Measurements from ENCODE around the gene COG3.

The COG3 gene

GRCh38 chr13:45565331-45565730 lies 100.6 kb downstream of the COG3 start:
- TF ChIP-seq, protein P1, sequence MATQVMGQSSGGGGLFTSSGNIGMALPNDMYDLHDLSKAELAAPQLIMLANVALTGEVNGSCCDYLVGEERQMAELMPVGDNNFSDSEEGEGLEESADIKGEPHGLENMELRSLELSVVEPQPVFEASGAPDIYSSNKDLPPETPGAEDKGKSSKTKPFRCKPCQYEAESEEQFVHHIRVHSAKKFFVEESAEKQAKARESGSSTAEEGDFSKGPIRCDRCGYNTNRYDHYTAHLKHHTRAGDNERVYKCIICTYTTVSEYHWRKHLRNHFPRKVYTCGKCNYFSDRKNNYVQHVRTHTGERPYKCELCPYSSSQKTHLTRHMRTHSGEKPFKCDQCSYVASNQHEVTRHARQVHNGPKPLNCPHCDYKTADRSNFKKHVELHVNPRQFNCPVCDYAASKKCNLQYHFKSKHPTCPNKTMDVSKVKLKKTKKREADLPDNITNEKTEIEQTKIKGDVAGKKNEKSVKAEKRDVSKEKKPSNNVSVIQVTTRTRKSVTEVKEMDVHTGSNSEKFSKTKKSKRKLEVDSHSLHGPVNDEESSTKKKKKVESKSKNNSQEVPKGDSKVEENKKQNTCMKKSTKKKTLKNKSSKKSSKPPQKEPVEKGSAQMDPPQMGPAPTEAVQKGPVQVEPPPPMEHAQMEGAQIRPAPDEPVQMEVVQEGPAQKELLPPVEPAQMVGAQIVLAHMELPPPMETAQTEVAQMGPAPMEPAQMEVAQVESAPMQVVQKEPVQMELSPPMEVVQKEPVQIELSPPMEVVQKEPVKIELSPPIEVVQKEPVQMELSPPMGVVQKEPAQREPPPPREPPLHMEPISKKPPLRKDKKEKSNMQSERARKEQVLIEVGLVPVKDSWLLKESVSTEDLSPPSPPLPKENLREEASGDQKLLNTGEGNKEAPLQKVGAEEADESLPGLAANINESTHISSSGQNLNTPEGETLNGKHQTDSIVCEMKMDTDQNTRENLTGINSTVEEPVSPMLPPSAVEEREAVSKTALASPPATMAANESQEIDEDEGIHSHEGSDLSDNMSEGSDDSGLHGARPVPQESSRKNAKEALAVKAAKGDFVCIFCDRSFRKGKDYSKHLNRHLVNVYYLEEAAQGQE (IDR thresholded peaks at IDR 0.05; ENCODE audit: insufficient replicate concordance, low read depth): no peak
- TF ChIP-seq POLR2AphosphoS5 (IDR thresholded peaks at IDR 0.05; ENCODE audit: low read depth) (no peak), SPI1 (IDR thresholded peaks at IDR 0.05; ENCODE audit: borderline replicate concordance, low read depth) (no peak), GABPA (IDR thresholded peaks at IDR 0.05; ENCODE audit: low read depth) (no peak), CTCF (IDR thresholded peaks at IDR 0.05; ENCODE audit: insufficient read depth, low read length) (no peak)
- Histone ChIP-seq H3K4me3 (replicated peaks; ENCODE audit: insufficient read depth, low read length) (no peak overlapping the region), H3K27me3 (ENCODE audit: insufficient read depth, poor library complexity, severe bottlenecking) (no peaks in the 10 kb centered on the region), H3K27ac (replicated peaks) (no peak overlapping the region)
- DNase-seq (ENCODE audit: low read depth in 1 of 2, low spot score in 1 of 2): no peak

GRCh38 chr13:45575146-45575829 lies 110.5 kb downstream of the COG3 start:
- Histone ChIP-seq H3K27me3 (ENCODE audit: insufficient read depth, poor library complexity, severe bottlenecking) (peaks cover 2% of the 10 kb centered on the region), H3K27ac (replicated peaks) (no peak overlapping the region), H3K4me3 (replicated peaks; ENCODE audit: insufficient read depth, low read length) (no peak overlapping the region)
- DNase-seq (ENCODE audit: low read depth in 1 of 2, low spot score in 1 of 2): no peak
- TF ChIP-seq GABPA (IDR thresholded peaks at IDR 0.05; ENCODE audit: low read depth) (no peak), SPI1 (IDR thresholded peaks at IDR 0.05; ENCODE audit: borderline replicate concordance, low read depth) (no peak), CTCF (IDR thresholded peaks at IDR 0.05; ENCODE audit: insufficient read depth, low read length) (no peak), POLR2AphosphoS5 (IDR thresholded peaks at IDR 0.05; ENCODE audit: low read depth) (no peak)
- TF ChIP-seq, protein P1 (IDR thresholded peaks at IDR 0.05; ENCODE audit: insufficient replicate concordance, low read depth): no peak

DNA sequence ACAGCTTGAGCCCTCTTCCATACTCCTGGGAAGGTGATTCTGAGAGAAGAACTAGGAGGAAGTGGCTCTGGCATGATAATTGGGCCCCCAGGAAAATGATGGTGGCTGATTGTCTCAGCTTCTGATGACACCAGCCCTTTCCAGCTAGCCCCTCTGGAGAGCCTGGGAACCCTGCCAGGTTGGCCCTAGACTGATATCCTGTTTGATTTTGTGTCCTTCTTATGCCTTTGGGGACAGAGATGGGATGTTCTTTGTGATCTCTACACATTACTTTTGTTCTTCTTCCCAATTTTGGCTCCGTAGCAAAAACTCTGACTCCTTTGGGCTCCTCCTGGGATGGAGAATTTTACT lies 111.1 kb downstream of the COG3 start:
- no peak for DNase-seq (ENCODE audit: low read depth in 1 of 2, low spot score in 1 of 2)
- no peak overlapping the region for H3K27ac ChIP-seq (replicated peaks)
- peaks cover 2% of the 10 kb centered on the region for H3K27me3 ChIP-seq (ENCODE audit: insufficient read depth, poor library complexity, severe bottlenecking)
- H3K4me3 ChIP-seq (replicated peaks; ENCODE audit: insufficient read depth, low read length): no peak overlapping the region
- TF ChIP-seq GABPA (IDR thresholded peaks at IDR 0.05; ENCODE audit: low read depth) (no peak), CTCF (IDR thresholded peaks at IDR 0.05; ENCODE audit: insufficient read depth, low read length) (no peak), POLR2AphosphoS5 (IDR thresholded peaks at IDR 0.05; ENCODE audit: low read depth) (no peak), SPI1 (IDR thresholded peaks at IDR 0.05; ENCODE audit: borderline replicate concordance, low read depth) (no peak)
- TF ChIP-seq, protein P1 (IDR thresholded peaks at IDR 0.05; ENCODE audit: insufficient replicate concordance, low read depth): no peak

Measured in HL-60 (cell line).